ENCODE measurements around the gene WDFY4.
A peak's percentile ranks its signal among the peaks of the same experiment; 100 is the strongest.

WDFY4 gene

GRCh38 chr10:48890888-48891850, 206.5 kb downstream of the WDFY4 start:
- DNase-seq = no peak

GRCh38 chr10:48894911-48895802, 210.5 kb downstream of the WDFY4 start:
- no peak for DNase-seq

GRCh38 chr10:48895803-48896195, 211.1 kb downstream of the WDFY4 start:
- DNase-seq = no peak

GRCh38 chr10:48896756-48897440, 212.2 kb downstream of the WDFY4 start:
- no peak for DNase-seq

- no peak for DNase-seq
These were observed 212.7 kb downstream of the WDFY4 start for GRCh38 chr10:48897441-48897790.

GRCh38 chr10:48898426-48898825, 213.8 kb downstream of the WDFY4 start:
- no peak for DNase-seq

GRCh38 chr10:48899781-48900180, 215.1 kb downstream of the WDFY4 start:
- no peak for DNase-seq

GRCh38 chr10:48900371-48900801, 215.7 kb downstream of the WDFY4 start:
- no peak for DNase-seq

GRCh38 chr10:48901319-48901718, 216.6 kb downstream of the WDFY4 start:
- DNase-seq = no peak

- no peak for DNase-seq
These were observed 217.4 kb downstream of the WDFY4 start for GRCh38 chr10:48902096-48902495.

- DNase-seq = no peak
These were observed 218.5 kb downstream of the WDFY4 start for GRCh38 chr10:48903151-48903550.

GRCh38 chr10:48904861-48905260, 220.2 kb downstream of the WDFY4 start:
- DNase-seq = no peak

GRCh38 chr10:48905311-48905710, 220.6 kb downstream of the WDFY4 start:
- DNase-seq = no peak

GRCh38 chr10:48906841-48907240, 222.2 kb downstream of the WDFY4 start:
- DNase-seq = no peak

- no peak for DNase-seq
These were observed 223.1 kb downstream of the WDFY4 start for GRCh38 chr10:48907730-48908129.

GRCh38 chr10:48910548-48910947, 225.9 kb downstream of the WDFY4 start:
- DNase-seq = no peak

GRCh38 chr10:48913674-48914073, 229.0 kb downstream of the WDFY4 start:
- DNase-seq = no peak

- DNase-seq = peak; percentile 12
These were observed 239.1 kb downstream of the WDFY4 start for GRCh38 chr10:48923748-48924147.

- DNase-seq = peak; percentile 29
These were observed 240.3 kb downstream of the WDFY4 start for GRCh38 chr10:48924988-48925387.

GRCh38 chr10:48926255-48926654, 241.6 kb downstream of the WDFY4 start:
- no peak for DNase-seq

- DNase-seq = peak; percentile 25
These were observed 242.3 kb downstream of the WDFY4 start for GRCh38 chr10:48926764-48927540.

GRCh38 chr10:48929413-48929990, 244.8 kb downstream of the WDFY4 start:
- DNase-seq = peak; percentile 12

Data from activated CD8-positive, alpha-beta memory T cell treated with anti-CD3 and anti-CD28 coated beads, Interleukin-2, amount 50 U/mL, for 48 hours (primary cell).